Smooth muscle cell (in vitro differentiated cells): ENCODE results near the gene METTL18. TPM values are rescaled to one million over a fixed set of nuclear protein-coding genes. Genes with fewer than 3 reads are reported as not detected.

ENCODE experiments used
- DNase-seq: peaks from one replicate; lab custom pipeline; 2025; ENCODE audit not compliant: unreplicated experiment; lab: John Stamatoyannopoulos, UW
- H2AFZ ChIP-seq: fragments of 200-600 bp; sonication (generic); 2 replicates; pipeline ENCODE4 v1.6.0; 2016; ENCODE audit warnings: antibody characterized with exemption, low read depth, mild to moderate bottlenecking
- H3F3A ChIP-seq: fragments of 200-600 bp; sonication (generic); 2 replicates; pipeline ENCODE4 v1.6.0; 2017; ENCODE audit warnings: antibody characterized with exemption, low read depth
- H3K27ac ChIP-seq: fragments of 200-600 bp; sonication (generic); 2 replicates; pipeline ENCODE4 v1.5.1; 2016; ENCODE audit warnings: low read depth, mild to moderate bottlenecking
- H3K27me3 ChIP-seq: fragments of 200-600 bp; sonication (generic); 2 replicates; pipeline ENCODE4 v1.6.1; 2016; ENCODE audit warnings: low read depth, mild to moderate bottlenecking
- H3K36me3 ChIP-seq: fragments of 200-600 bp; sonication (generic); 2 replicates; pipeline ENCODE4 v1.5.1; 2016; ENCODE audit warnings: low read depth
- H3K4me1 ChIP-seq: fragments of 200-600 bp; sonication (generic); 2 replicates; pipeline ENCODE4 v1.5.1; 2016; ENCODE audit warnings: low read depth
- H3K4me2 ChIP-seq: fragments of 200-600 bp; sonication (generic); 2 replicates; pipeline ENCODE4 v1.6.0; 2016; ENCODE audit warnings: mild to moderate bottlenecking
- H3K4me3 ChIP-seq: fragments of 200-600 bp; sonication (generic); 2 replicates; pipeline ENCODE4 v1.5.1; 2016; ENCODE audit warnings: mild to moderate bottlenecking
- H3K79me2 ChIP-seq: fragments of 200-600 bp; sonication (generic); 2 replicates; pipeline ENCODE4 v1.6.0; 2016; ENCODE audit warnings: low read depth, mild to moderate bottlenecking
- H3K9ac ChIP-seq: fragments of 200-600 bp; sonication (generic); 2 replicates; pipeline ENCODE4 v1.6.0; 2016; ENCODE audit warnings: low read depth
- H3K9me3 ChIP-seq: fragments of 200-600 bp; sonication (generic); replicated peaks from 2 replicates; pipeline ENCODE4 v1.5.1; 2016; ENCODE audit warnings: low read depth
- H4K20me1 ChIP-seq: fragments of 200-600 bp; sonication (generic); 2 replicates; pipeline ENCODE4 v1.6.0; 2016; ENCODE audit warnings: low read depth
- CTCF ChIP-seq: fragments of 200-600 bp; sonication (generic); IDR thresholded peaks from 2 replicates; pipeline ENCODE4 v1.5.1; 2017; ENCODE audit warnings: borderline replicate concordance, mild to moderate bottlenecking, antibody characterized with exemption; ENCODE audit not compliant: insufficient read depth, poor library complexity, severe bottlenecking
- WGBS: methylation state at CpG from one replicate; pipeline ENCODE4 v1.1.7; 2016; ENCODE audit warnings: low lambda C conversion rate; 5-methylcytosine and 5-hydroxymethylcytosine counted together
- polyA plus RNA-seq: library from polyadenylated mRNA; unstranded; fragments of >200 nt; fragmentation: Nextera tagmentation; extraction: Ambion mirVana; gene quantifications from 2 replicates; pipeline ENCODE4 v1.2.1, GENCODE V29; 2016
- total RNA-seq: library from RNA; depleted of rRNA; stranded (reverse); fragments of >200 nt; gene quantifications from 2 replicates; pipeline ENCODE4 v1.2.3, GENCODE V29; 2014

The METTL18 gene
- total and polyA plus RNA-seq, 2 experiments from 2014 or later = 5.2 to 6.1 TPM

- Histone ChIP-seq H3K4me3 (no peak overlapping the region), H3K27me3 (no peaks in the 10 kb centered on the region), H3K9me3 (no peaks in the 10 kb centered on the region), H3K9ac (no peak overlapping the region), H3K79me2 (no peaks in the 10 kb centered on the region), H3K4me1 (no peaks in the 10 kb centered on the region), H3K36me3 (no peaks in the 10 kb centered on the region), H3K4me2 (no peak overlapping the region), H4K20me1 (no peaks in the 10 kb centered on the region), H3K27ac (no peak overlapping the region), H2AFZ (no peak overlapping the region), H3F3A (no peaks in the 10 kb centered on the region)
- 95% methylated on average over 6 of the region's 6 CpGs for WGBS
- DNase-seq = no peak
- TF ChIP-seq CTCF = no peak
These were observed 9.4 kb downstream of the METTL18 start for GRCh38 chr1:169785267-169785666.

- H3K27ac ChIP-seq = no peak overlapping the region
- no peak overlapping the region for H2AFZ ChIP-seq
- H3F3A ChIP-seq = no peaks in the 10 kb centered on the region
- H3K4me3 ChIP-seq = no peak overlapping the region
- no peak overlapping the region for H3K9ac ChIP-seq
- no peaks in the 10 kb centered on the region for H3K27me3 ChIP-seq
- H3K79me2 ChIP-seq = no peaks in the 10 kb centered on the region
- no peak for DNase-seq
- no peaks in the 10 kb centered on the region for H3K9me3 ChIP-seq
- H3K36me3 ChIP-seq = no peaks in the 10 kb centered on the region
- H4K20me1 ChIP-seq = no peaks in the 10 kb centered on the region
- H3K4me1 ChIP-seq = no peaks in the 10 kb centered on the region
- no peak for TF ChIP-seq CTCF
- no peak overlapping the region for H3K4me2 ChIP-seq
These were observed 10.6 kb downstream of the METTL18 start for GRCh38 chr1:169784102-169784501.

- H4K20me1 ChIP-seq = no peaks in the 10 kb centered on the region
- no peaks in the 10 kb centered on the region for H3F3A ChIP-seq
- H3K27me3 ChIP-seq = no peaks in the 10 kb centered on the region
- H3K4me3 ChIP-seq = no peak overlapping the region
- no peaks in the 10 kb centered on the region for H3K79me2 ChIP-seq
- H3K36me3 ChIP-seq = no peaks in the 10 kb centered on the region
- DNase-seq = no peak
- H3K4me1 ChIP-seq = no peaks in the 10 kb centered on the region
- TF ChIP-seq CTCF = no peak
- 86% methylated on average over 3 of the region's 3 CpGs for WGBS
- H3K9me3 ChIP-seq = no peaks in the 10 kb centered on the region
- no peak overlapping the region for H3K4me2 ChIP-seq
- H3K9ac ChIP-seq = no peak overlapping the region
- peak overlapping the region; percentile 89 for H3K27ac ChIP-seq
- no peak overlapping the region for H2AFZ ChIP-seq
These were observed 12.1 kb downstream of the METTL18 start for GRCh38 chr1:169782596-169782995.

- Histone ChIP-seq H2AFZ (no peak overlapping the region), H3K4me1 (no peaks in the 10 kb centered on the region), H4K20me1 (no peaks in the 10 kb centered on the region), H3K4me3 (no peak overlapping the region), H3F3A (no peaks in the 10 kb centered on the region), H3K27ac (peak overlapping the region; percentile 89), H3K4me2 (no peak overlapping the region), H3K27me3 (no peaks in the 10 kb centered on the region), H3K79me2 (no peaks in the 10 kb centered on the region), H3K9ac (no peak overlapping the region), H3K36me3 (no peaks in the 10 kb centered on the region), H3K9me3 (no peaks in the 10 kb centered on the region)
- no peak for TF ChIP-seq CTCF
- no peak for DNase-seq
- WGBS = 74% methylated on average over 4 of the region's 4 CpGs
These were observed 14.7 kb downstream of the METTL18 start for GRCh38 chr1:169779970-169780369.
